Measurements from ENCODE around the gene GRPEL2. TPM values are rescaled to one million over a fixed set of nuclear protein-coding genes. Genes with fewer than 3 reads are reported as not detected.
"Not testable (repeated sequence)": the region's sequence is repeated elsewhere in the genome, so short reads cannot be mapped to it uniquely, and the experiment has no call there.

GRPEL2 gene
- total and polyA plus RNA-seq, 10 donors: 4.6 to 17.7 (median 9.0) TPM

GRCh38 chr5:149391524-149391923 lies 46.2 kb downstream of the GRPEL2 start:
- WGBS, 5 donors: 79 to 90% (median 86%) methylated on average over 6 of the region's 6 CpGs
- intact Hi-C loops (cut with DNase I; ENCODE audit: low total_unique reads): no loop called here

GRCh38 chr5:149392718-149393117 lies 47.4 kb downstream of the GRPEL2 start:
- Histone ChIP-seq H3K27ac (no peak overlapping the region), H3K9me3 (no peaks in the 10 kb centered on the region), H3K36me3 (no peaks in the 10 kb centered on the region), H3K27me3 (replicated peaks in 1 of 7) (no peaks in the 10 kb centered on the region), H3K4me1 (peaks cover 0 to 16% (median 0%) of the 10 kb centered on the region in 6 donors), H3K4me3 (no peak overlapping the region)
- no peak for DNase-seq
- intact Hi-C loops (cut with DNase I; ENCODE audit: low total_unique reads): no loop called here
- TF ChIP-seq POLR2AphosphoS5 (IDR thresholded peaks at IDR 0.05) (no peak), CTCF (IDR thresholded peaks at IDR 0.05 in 8 of 11, conservative IDR thresholded peaks at IDR 0.05 in 3 of 11) (no peak), POLR2A (IDR thresholded peaks at IDR 0.05) (no peak)
- 83 to 96% (median 90%) methylated on average over 19 of the region's 19 CpGs for WGBS, 5 donors

More at GRCh38 chr5:149391524-149391923, 46.2 kb downstream of the GRPEL2 start:
- Histone ChIP-seq H3K27ac (no peak overlapping the region), H3K4me1 (peaks cover 0 to 16% (median 0%) of the 10 kb centered on the region in 6 donors), H3K36me3 (no peaks in the 10 kb centered on the region), H3K4me3 (no peak overlapping the region), H3K9me3 (no peaks in the 10 kb centered on the region), H3K27me3 (replicated peaks in 1 of 7) (no peaks in the 10 kb centered on the region)
- no peak for TF ChIP-seq POLR2A (IDR thresholded peaks at IDR 0.05)
- TF ChIP-seq POLR2AphosphoS5 (IDR thresholded peaks at IDR 0.05): no peak
- TF ChIP-seq CTCF (IDR thresholded peaks at IDR 0.05 in 8 of 11, conservative IDR thresholded peaks at IDR 0.05 in 3 of 11): no peak
- DNase-seq: no peak

GRCh38 chr5:149394996-149395395 lies 49.7 kb downstream of the GRPEL2 start:
- intact Hi-C loops (cut with DNase I; ENCODE audit: low total_unique reads); H3K27ac ChIP-seq; H3K4me3 ChIP-seq; H3K4me1 ChIP-seq; H3K9me3 ChIP-seq; H3K36me3 ChIP-seq; DNase-seq; H3K27me3 ChIP-seq (replicated peaks in 1 of 7): not testable (repeated sequence)

GRCh38 chr5:149397530-149397929 lies 52.2 kb downstream of the GRPEL2 start:
- no peak for DNase-seq
- intact Hi-C loops (cut with DNase I; ENCODE audit: low total_unique reads): no loop called here

GRCh38 chr5:149398747-149399266 lies 53.5 kb downstream of the GRPEL2 start:
- H3K27me3 ChIP-seq (replicated peaks in 1 of 7); H3K36me3 ChIP-seq; DNase-seq; H3K27ac ChIP-seq; H3K9me3 ChIP-seq; H3K4me3 ChIP-seq; H3K4me1 ChIP-seq; intact Hi-C loops (cut with DNase I; ENCODE audit: low total_unique reads): not testable (repeated sequence)
- WGBS, 5 donors: 77 to 89% (median 87%) methylated on average over 7 of the region's 7 CpGs

More at GRCh38 chr5:149397530-149397929, 52.2 kb downstream of the GRPEL2 start:
- no peaks in the 10 kb centered on the region for H3K27me3 ChIP-seq (replicated peaks in 1 of 7)
- H3K36me3 ChIP-seq: no peaks in the 10 kb centered on the region
- no peak overlapping the region for H3K4me3 ChIP-seq
- TF ChIP-seq POLR2A (IDR thresholded peaks at IDR 0.05): no peak
- no peak for TF ChIP-seq POLR2AphosphoS5 (IDR thresholded peaks at IDR 0.05)
- TF ChIP-seq CTCF (IDR thresholded peaks at IDR 0.05 in 8 of 11, conservative IDR thresholded peaks at IDR 0.05 in 3 of 11): no peak
- no peaks in the 10 kb centered on the region for H3K4me1 ChIP-seq
- 86 to 96% (median 90%) methylated on average over 6 of the region's 6 CpGs for WGBS, 5 donors
- H3K9me3 ChIP-seq: no peaks in the 10 kb centered on the region
- no peak overlapping the region for H3K27ac ChIP-seq

All from spleen (tissue), 11 donors.